Stomach (tissue), 9 donors: ENCODE data around the gene CLEC6A. TPM values are rescaled to one million over a fixed set of nuclear protein-coding genes. Genes with fewer than 3 reads are reported as not detected.
A peak's percentile ranks its signal among the peaks of the same experiment; 100 is the strongest.

Experiments
- DNase-seq, 2 donors: peaks; one replicate each; pipeline versions ENCODE4 v3.0.0 to v3.0.0-alpha.2; 2013 to 2019
- H3K27ac ChIP-seq, 5 donors: fragments of 200-600 bp in 4 of 5; sonication (generic) in 4 of 5; one replicate each; pipeline ENCODE4 v1.5.1; 2013 to 2019; ENCODE audit warnings: mild to moderate bottlenecking in 1 of 5, moderate library complexity in 1 of 5
- H3K27me3 ChIP-seq, 3 donors: fragments of 200-600 bp; sonication (generic); one replicate each; pipeline ENCODE4 v1.5.1; 2017 to 2019; ENCODE audit warnings: mixed run types in 1 of 3
- H3K36me3 ChIP-seq, 4 donors: fragments of 200-600 bp; sonication (generic); 1 replicate in 3 of 4; 2 replicates in 1 of 4; pipeline ENCODE4 v1.5.1; 2016 to 2019
- H3K4me1 ChIP-seq, 4 donors: fragments of 200-600 bp; sonication (generic); one replicate each; pipeline ENCODE4 v1.5.1; 2016 to 2019
- H3K4me3 ChIP-seq, 4 donors: fragments of 200-600 bp; sonication (generic) in 3 of 4; one replicate each; pipeline ENCODE4 v1.5.1; 2016 to 2019; ENCODE audit warnings: mild to moderate bottlenecking in 1 of 4
- H3K9me3 ChIP-seq, 4 donors: fragments of 200-600 bp; sonication (generic); one replicate each; pipeline ENCODE4 v1.5.1; 2016 to 2019
- EP300 ChIP-seq: sonication (generic); formaldehyde crosslinking; IDR thresholded peaks from one replicate; pipeline ENCODE4 v1.6.1; 2017; ENCODE audit warnings: antibody characterized with exemption
- POLR2A ChIP-seq, 4 donors: fragments of 450-650 bp; IDR thresholded peaks; one replicate each; pipeline ENCODE4 v1.6.1; 2016; ENCODE audit warnings: antibody characterized with exemption in 4 of 4, control low read depth in 2 of 4, mild to moderate bottlenecking in 1 of 4, moderate library complexity in 1 of 4
- POLR2AphosphoS5 ChIP-seq, 3 donors: sonication (generic); formaldehyde crosslinking; IDR thresholded peaks; one replicate each; pipeline ENCODE4 v1.6.1; 2016; ENCODE audit warnings: antibody characterized with exemption in 3 of 3
- WGBS, 5 donors: extraction: QIAGEN DNeasy Blood & Tissue Kit in 3 of 5; methylation state at CpG; one replicate each; pipeline versions ENCODE4 v1.1.5 to v1.1.7; 2013 to 2018; 5-methylcytosine and 5-hydroxymethylcytosine counted together
- intact Hi-C: fragments of 100-400 bp; cut with DNase I; formaldehyde crosslinking; loops from one replicate; pipeline ENCODE4 v1.15.1; 2023; ENCODE audit warnings: low total_unique reads
- polyA plus RNA-seq, 3 donors: library from polyadenylated mRNA; stranded (reverse); fragments of 200-250 nt; gene quantifications; one replicate each; pipeline ENCODE4 v1.2.3, GENCODE V29; 2013
- total RNA-seq, 5 donors: library from RNA; depleted of rRNA; stranded (reverse); fragments of >200 nt; gene quantifications; one replicate each; pipeline versions ENCODE4 v1.1.0 to v1.2.3, GENCODE V29; 2014 to 2016
- TF ChIP-seq, protein P1 (sequence below), 7 experiments: fragments of 450-650 bp in 4 of 7; fragments of 200-600 bp in 3 of 7; sonication (generic) in 3 of 7; IDR thresholded peaks; one replicate each; pipeline ENCODE4 v1.5.1; 2016 to 2019; ENCODE audit warnings: antibody characterized with exemption in 7 of 7, control low read depth in 2 of 7, mild to moderate bottlenecking in 1 of 7
- donor health status: healthy with polysubstance abuse.
- donor health status: Bipolar disorder and iron deficiency.
- donor health status: healthy.

The CLEC6A gene
- total and polyA plus RNA-seq, 8 donors: not detected

DNA sequence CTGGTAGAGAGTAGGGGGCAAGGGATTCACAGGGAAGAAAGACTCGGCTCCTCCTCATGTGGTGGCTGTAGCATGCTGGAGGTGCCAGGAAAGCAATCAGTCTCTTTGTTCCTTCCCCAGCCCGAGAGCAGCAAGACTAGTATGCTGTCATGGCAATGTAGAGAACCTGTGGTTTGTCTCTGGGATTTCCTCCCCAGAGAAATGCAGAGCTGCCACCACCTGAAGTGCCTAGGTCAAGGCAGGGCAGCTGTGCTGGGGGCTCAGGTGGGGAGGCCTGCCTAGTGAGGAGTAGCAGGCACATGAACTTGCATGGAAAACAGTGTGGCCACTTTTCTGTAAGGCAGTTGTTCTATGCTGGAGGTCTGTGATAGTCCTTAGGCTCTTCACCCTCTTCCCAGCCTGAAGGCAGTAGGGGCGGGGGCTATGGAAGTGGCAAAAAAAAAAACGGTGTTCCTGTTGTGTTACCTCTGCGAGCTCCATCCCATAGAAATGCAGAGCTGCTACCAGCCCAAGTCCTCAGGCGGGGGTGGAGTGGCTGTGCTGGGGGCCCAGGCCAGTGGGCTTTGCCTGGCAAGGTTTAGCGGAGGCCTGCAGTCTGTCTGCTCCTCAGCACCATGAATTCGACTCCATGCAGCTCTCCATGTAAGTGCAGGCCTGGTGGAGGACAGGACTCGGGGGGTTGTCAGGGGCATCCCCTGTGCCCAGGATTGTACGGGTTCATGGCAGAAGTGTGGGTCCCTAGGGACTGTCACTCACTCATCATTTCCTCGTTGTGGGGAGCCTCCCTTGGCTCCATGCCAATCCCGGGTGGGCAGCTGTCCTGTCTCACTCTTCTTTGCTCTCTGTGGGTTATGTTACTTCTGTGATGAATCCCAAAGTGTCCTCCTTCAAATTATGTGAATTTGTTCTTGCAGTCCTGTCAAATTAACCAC lies 53.4 kb downstream of the CLEC6A start:
- intact Hi-C loops: no loop called here
- no peak overlapping the region for H3K4me3 ChIP-seq

DNA sequence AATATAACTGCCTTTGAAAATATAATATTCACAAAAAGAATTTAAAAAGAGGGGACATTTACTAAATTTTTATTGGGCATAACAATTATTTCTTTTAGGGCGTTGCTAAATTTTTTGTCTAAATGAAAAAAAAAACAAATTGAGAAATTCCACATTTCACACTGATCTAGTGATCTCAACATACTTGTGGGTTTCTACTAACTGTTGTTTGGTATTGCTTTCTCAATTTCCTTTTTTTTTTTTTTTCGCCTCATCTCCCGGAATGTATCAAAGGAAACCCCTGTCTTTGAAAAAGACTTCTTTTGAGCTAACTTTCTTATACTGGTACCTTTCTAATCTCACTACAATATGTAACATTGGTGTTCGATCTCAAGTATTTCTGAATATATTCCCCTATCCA lies 57.5 kb downstream of the CLEC6A start, which contains the start of gene CLEC4D:
CLEC4D (plus strand) TSS at position 248 of the 400 bp plus-strand sequence. CDS start 230 bp downstream, outside the sequence.
- Histone ChIP-seq H3K27ac (peak within 1 kb of the TSS in 2 of 5 donors; percentile 31 to 48), H3K4me3 (no peak within 1 kb of the TSS), H3K36me3 (no peaks in the 10 kb centered on the region), H3K9me3 (no peaks in the 10 kb centered on the region), H3K4me1 (no peaks in the 10 kb centered on the region), H3K27me3 (peaks cover 0 to 13% (median 0%) of the 10 kb centered on the region in 3 donors)
- WGBS, 5 donors: 73 to 86% (median 81%) methylated on average over 4 of the region's 4 CpGs
- intact Hi-C loops: no loop called here
- no peak for DNase-seq
- TF ChIP-seq POLR2AphosphoS5 (IDR thresholded peaks at IDR 0.05) (no peak), EP300 (no peak), POLR2A (IDR thresholded peaks at IDR 0.05) (no peak)
- TF ChIP-seq, protein P1, sequence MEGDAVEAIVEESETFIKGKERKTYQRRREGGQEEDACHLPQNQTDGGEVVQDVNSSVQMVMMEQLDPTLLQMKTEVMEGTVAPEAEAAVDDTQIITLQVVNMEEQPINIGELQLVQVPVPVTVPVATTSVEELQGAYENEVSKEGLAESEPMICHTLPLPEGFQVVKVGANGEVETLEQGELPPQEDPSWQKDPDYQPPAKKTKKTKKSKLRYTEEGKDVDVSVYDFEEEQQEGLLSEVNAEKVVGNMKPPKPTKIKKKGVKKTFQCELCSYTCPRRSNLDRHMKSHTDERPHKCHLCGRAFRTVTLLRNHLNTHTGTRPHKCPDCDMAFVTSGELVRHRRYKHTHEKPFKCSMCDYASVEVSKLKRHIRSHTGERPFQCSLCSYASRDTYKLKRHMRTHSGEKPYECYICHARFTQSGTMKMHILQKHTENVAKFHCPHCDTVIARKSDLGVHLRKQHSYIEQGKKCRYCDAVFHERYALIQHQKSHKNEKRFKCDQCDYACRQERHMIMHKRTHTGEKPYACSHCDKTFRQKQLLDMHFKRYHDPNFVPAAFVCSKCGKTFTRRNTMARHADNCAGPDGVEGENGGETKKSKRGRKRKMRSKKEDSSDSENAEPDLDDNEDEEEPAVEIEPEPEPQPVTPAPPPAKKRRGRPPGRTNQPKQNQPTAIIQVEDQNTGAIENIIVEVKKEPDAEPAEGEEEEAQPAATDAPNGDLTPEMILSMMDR (IDR thresholded peaks at IDR 0.05): no peak

More for the DNA sequence above, 53.4 kb downstream of the CLEC6A start:
- DNase-seq: no peak
- Histone ChIP-seq H3K36me3 (no peaks in the 10 kb centered on the region), H3K27me3 (peaks cover 0 to 16% (median 0%) of the 10 kb centered on the region in 3 donors), H3K4me1 (no peaks in the 10 kb centered on the region), H3K27ac (no peak overlapping the region), H3K9me3 (no peaks in the 10 kb centered on the region)
- WGBS, 5 donors: 59 to 66% (median 61%) methylated on average over 9 to 12 of the region's 12 CpGs
- TF ChIP-seq POLR2A (IDR thresholded peaks at IDR 0.05) (no peak), POLR2AphosphoS5 (IDR thresholded peaks at IDR 0.05) (no peak), EP300 (no peak)
- TF ChIP-seq, protein P1 (IDR thresholded peaks at IDR 0.05): no peak

DNA sequence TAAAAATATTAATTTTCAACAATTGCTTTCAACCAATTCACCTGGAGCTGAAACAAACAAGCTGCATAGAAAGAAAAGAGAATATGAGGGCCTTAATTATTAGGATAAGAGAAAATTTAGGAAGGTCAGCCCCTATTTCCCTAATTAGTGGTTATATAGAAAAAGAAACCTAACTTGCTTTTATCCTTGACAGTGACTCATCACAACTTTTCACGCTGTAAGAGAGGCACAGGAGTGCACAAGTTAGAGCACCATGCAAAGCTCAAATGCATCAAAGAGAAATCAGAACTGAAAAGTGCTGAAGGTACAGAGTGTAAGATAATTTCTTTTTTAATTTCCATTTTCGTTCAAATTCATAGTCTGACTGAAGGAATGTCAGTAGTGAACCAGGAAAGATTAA lies 62.2 kb downstream of the CLEC6A start:
- no peaks in the 10 kb centered on the region for H3K36me3 ChIP-seq
- no peak for TF ChIP-seq POLR2AphosphoS5 (IDR thresholded peaks at IDR 0.05)
- TF ChIP-seq POLR2A (IDR thresholded peaks at IDR 0.05): no peak
- TF ChIP-seq, protein P1 (IDR thresholded peaks at IDR 0.05): no peak
- no peak for TF ChIP-seq EP300
- peaks cover 0 to 4% (median 0%) of the 10 kb centered on the region in 3 donors for H3K27me3 ChIP-seq
- intact Hi-C loops: no loop called here
- no peak overlapping the region for H3K27ac ChIP-seq
- peaks cover 0 to 5% (median 0%) of the 10 kb centered on the region in 4 donors for H3K9me3 ChIP-seq
- 57 to 75% (median 65%) methylated on average over 2 of the region's 2 CpGs for WGBS, 5 donors
- H3K4me3 ChIP-seq: no peak overlapping the region
- no peaks in the 10 kb centered on the region for H3K4me1 ChIP-seq
- DNase-seq: no peak

DNA sequence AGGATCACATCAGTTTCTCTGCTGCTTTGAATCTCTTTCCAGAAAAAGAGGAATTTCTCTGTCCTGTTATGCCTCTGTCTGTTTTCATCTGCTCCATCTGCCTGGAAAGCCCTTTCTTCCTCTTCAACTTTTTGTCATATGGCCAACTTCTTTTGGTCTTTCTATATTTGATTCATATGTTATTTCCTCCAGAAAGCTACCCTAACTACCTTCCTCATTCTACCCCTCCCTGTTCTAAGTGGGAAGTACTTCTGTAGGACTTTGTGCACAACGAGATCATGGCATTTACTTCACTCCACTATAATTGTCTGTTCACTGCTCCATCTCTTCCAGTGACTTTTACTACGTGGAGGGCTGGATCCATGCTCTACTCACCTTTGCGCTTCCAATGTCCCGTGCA lies 63.4 kb downstream of the CLEC6A start:
- 68 to 77% (median 73%) methylated on average over 4 of the region's 4 CpGs for WGBS, 5 donors
- TF ChIP-seq POLR2AphosphoS5 (IDR thresholded peaks at IDR 0.05): no peak
- TF ChIP-seq, protein P1 (IDR thresholded peaks at IDR 0.05): no peak
- no peak for TF ChIP-seq EP300
- no peak for TF ChIP-seq POLR2A (IDR thresholded peaks at IDR 0.05)
- H3K4me1 ChIP-seq: no peaks in the 10 kb centered on the region
- peaks cover 0 to 9% (median 0%) of the 10 kb centered on the region in 4 donors for H3K9me3 ChIP-seq
- intact Hi-C loops: no loop called here
- H3K36me3 ChIP-seq: no peaks in the 10 kb centered on the region
- no peak overlapping the region for H3K4me3 ChIP-seq
- H3K27me3 ChIP-seq: peaks cover 0 to 4% (median 0%) of the 10 kb centered on the region in 3 donors
- H3K27ac ChIP-seq: no peak overlapping the region
- no peak for DNase-seq
